ENCODE data around the gene OR10C1.

The OR10C1 gene

DNA sequence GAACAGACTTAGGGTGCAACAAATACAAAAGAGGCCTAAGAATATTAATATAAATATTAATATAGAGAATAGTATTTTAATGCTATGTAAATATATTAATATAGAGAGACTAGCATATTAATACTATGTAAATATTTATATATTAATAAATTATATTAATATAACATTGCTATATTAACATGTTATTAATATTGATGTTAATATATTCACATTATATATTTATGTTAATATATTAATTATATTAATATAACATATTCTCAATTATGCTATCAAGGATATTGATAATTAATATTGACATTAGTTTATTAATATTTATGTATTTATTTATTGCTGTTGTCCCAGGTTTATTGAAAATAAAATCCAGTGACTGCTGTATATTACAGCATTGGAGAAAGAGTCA lies 49.8 kb downstream of the OR10C1 start:
- CTCF ChIA-PET = no interaction called here
- POLR2A ChIA-PET = no interaction called here
- DNase-seq (ENCODE audit: extremely low spot score) = no peak
- TF ChIP-seq NFRKB (IDR thresholded peaks at IDR 0.05) = no peak
- TF ChIP-seq SUZ12 (IDR thresholded peaks at IDR 0.05) = no peak
- TF ChIP-seq, protein P1, sequence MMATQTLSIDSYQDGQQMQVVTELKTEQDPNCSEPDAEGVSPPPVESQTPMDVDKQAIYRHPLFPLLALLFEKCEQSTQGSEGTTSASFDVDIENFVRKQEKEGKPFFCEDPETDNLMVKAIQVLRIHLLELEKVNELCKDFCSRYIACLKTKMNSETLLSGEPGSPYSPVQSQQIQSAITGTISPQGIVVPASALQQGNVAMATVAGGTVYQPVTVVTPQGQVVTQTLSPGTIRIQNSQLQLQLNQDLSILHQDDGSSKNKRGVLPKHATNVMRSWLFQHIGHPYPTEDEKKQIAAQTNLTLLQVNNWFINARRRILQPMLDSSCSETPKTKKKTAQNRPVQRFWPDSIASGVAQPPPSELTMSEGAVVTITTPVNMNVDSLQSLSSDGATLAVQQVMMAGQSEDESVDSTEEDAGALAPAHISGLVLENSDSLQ (IDR thresholded peaks at IDR 0.05) = no peak
- no peak for TF ChIP-seq ELF4 (IDR thresholded peaks at IDR 0.05)
- no peak for TF ChIP-seq SP1 (IDR thresholded peaks at IDR 0.05)
- TF ChIP-seq FOXA1 (IDR thresholded peaks at IDR 0.05) = no peak
- no peak for TF ChIP-seq LEF1 (IDR thresholded peaks at IDR 0.05; ENCODE audit: borderline replicate concordance)
- no peak for TF ChIP-seq HDGF (IDR thresholded peaks at IDR 0.05; ENCODE audit: borderline replicate concordance)
- TF ChIP-seq BHLHE40 (IDR thresholded peaks at IDR 0.05; ENCODE audit: borderline replicate concordance) = no peak
- no peak for TF ChIP-seq FOXM1 (IDR thresholded peaks at IDR 0.05; ENCODE audit: borderline replicate concordance)

DNA sequence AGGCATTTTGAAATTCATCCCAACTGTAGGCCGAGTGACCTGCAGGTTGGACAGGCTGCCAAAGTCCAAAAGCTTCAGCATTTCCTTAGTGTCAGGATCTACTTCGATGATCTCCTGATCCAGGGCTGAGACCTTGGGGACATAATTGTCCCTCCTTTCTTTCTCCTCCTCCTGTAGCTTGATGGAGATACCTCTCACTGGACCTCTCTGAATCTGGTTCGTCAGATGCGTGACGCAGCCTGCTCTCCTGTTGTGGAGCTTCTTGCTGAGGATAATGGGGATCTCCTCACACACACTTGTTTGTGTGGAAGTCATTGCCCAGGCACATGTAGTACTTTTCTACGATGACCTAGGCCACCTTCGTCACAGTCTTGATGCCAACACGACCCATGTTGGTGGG lies 50.2 kb downstream of the OR10C1 start:
- CTCF ChIA-PET = no interaction called here
- TF ChIP-seq SUZ12 (IDR thresholded peaks at IDR 0.05) = no peak
- TF ChIP-seq LEF1 (IDR thresholded peaks at IDR 0.05; ENCODE audit: borderline replicate concordance) = no peak
- no peak for TF ChIP-seq ARNT (IDR thresholded peaks at IDR 0.05)
- no peak for TF ChIP-seq TARDBP (IDR thresholded peaks at IDR 0.05)
- no peak for TF ChIP-seq FOXK2 (IDR thresholded peaks at IDR 0.05)
- TF ChIP-seq FOXM1 (IDR thresholded peaks at IDR 0.05; ENCODE audit: borderline replicate concordance) = no peak
- TF ChIP-seq BHLHE40 (IDR thresholded peaks at IDR 0.05; ENCODE audit: borderline replicate concordance) = no peak
- TF ChIP-seq CTBP1 (IDR thresholded peaks at IDR 0.05; ENCODE audit: borderline replicate concordance) = no peak
- no peak for DNase-seq (ENCODE audit: extremely low spot score)
- POLR2A ChIA-PET = no interaction called here

DNA sequence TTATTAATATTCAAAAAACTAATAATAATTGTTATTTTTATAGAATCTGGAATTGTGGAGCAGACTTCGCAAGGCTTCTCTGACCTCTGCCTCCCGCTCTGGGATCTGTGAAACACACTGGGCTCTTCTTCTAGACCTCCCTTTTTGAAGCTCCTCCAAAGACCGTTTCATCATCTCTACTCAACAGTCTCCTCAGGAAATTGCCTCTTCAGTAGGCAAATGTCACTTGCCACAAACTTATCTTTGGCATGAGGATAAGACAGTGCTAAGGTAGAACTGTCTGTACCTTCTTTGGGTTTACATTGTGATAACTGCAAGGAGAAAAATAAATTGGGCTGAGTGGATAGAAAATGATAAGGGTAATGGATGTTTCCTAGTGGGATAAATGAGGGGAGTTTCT lies 50.9 kb downstream of the OR10C1 start:
- POLR2A ChIA-PET = no interaction called here
- CTCF ChIA-PET = no interaction called here
- TF ChIP-seq ELF4 (IDR thresholded peaks at IDR 0.05) = no peak
- TF ChIP-seq, protein P1 (IDR thresholded peaks at IDR 0.05) = no peak
- no peak for TF ChIP-seq LEF1 (IDR thresholded peaks at IDR 0.05; ENCODE audit: borderline replicate concordance)
- TF ChIP-seq HDGF (IDR thresholded peaks at IDR 0.05; ENCODE audit: borderline replicate concordance) = no peak
- TF ChIP-seq CTBP1 (IDR thresholded peaks at IDR 0.05; ENCODE audit: borderline replicate concordance) = no peak
- TF ChIP-seq L3MBTL2 (conservative IDR thresholded peaks at IDR 0.05) = no peak
- TF ChIP-seq FOXM1 (IDR thresholded peaks at IDR 0.05; ENCODE audit: borderline replicate concordance) = no peak
- no peak for TF ChIP-seq SP1 (IDR thresholded peaks at IDR 0.05)
- no peak for TF ChIP-seq ZNF384 (IDR thresholded peaks at IDR 0.05)
- TF ChIP-seq SUZ12 (IDR thresholded peaks at IDR 0.05) = no peak
- no peak for TF ChIP-seq NFRKB (IDR thresholded peaks at IDR 0.05)
- TF ChIP-seq FOXA1 (IDR thresholded peaks at IDR 0.05) = no peak
- no peak for TF ChIP-seq BHLHE40 (IDR thresholded peaks at IDR 0.05; ENCODE audit: borderline replicate concordance)
- TF ChIP-seq TARDBP (IDR thresholded peaks at IDR 0.05) = no peak
- TF ChIP-seq ARNT (IDR thresholded peaks at IDR 0.05) = no peak
- no peak for TF ChIP-seq FOXK2 (IDR thresholded peaks at IDR 0.05)
- DNase-seq (ENCODE audit: extremely low spot score) = no peak

DNA sequence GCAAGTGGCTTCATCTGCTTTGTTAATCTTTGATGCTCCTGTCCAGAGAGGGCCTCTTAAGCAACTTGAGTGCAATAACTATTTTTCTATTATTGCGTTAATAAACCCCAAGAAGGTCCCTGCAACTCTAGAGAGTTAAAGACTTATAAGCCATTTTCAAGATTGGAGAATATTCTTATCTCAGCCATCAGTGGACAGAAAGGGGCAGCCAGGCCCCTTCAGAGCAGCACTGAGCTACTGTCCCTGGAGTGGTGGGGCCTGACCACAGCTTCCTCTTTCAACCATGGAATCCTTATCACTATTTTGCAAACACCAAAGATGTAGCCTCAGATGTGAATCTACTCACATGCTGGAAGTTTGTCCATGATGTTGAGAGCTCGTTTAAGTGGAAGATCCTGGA lies 51.4 kb downstream of the OR10C1 start:
- CTCF ChIA-PET = no interaction called here
- POLR2A ChIA-PET = no interaction called here
- TF ChIP-seq BHLHE40 (IDR thresholded peaks at IDR 0.05; ENCODE audit: borderline replicate concordance) = no peak
- DNase-seq (ENCODE audit: extremely low spot score) = no peak

Measured in HEK293T (cell line).